Effector memory CD8-positive, alpha-beta T cell (primary cell): ENCODE results near the gene DLGAP4.

Experiments used
- ATAC-seq: fragments of 150-1000 bp; cut with Tn5 transposase; replicated peaks from 2 replicates; pipeline ENCODE4 v1.10.0; 2021; ENCODE audit warnings: mild to moderate bottlenecking, moderate library complexity
- DNase-seq, 3 experiments: peaks; one replicate each; pipeline ENCODE4 v3.0.0; 2021
- H3K27ac Mint-ChIP-seq, 2 donors: one replicate each; pipeline ENCODE4 v1.8.0; 2022; ENCODE audit warnings: mild to moderate bottlenecking in 2 of 2, mixed read lengths in 2 of 2, moderate library complexity in 2 of 2
- H3K27me3 Mint-ChIP-seq, 2 donors: one replicate each; pipeline ENCODE4 v1.8.0; 2022; ENCODE audit warnings: mixed read lengths in 2 of 2
- H3K36me3 Mint-ChIP-seq: one replicate; pipeline ENCODE4 v1.8.0; 2022; ENCODE audit warnings: mild to moderate bottlenecking, moderate library complexity, mixed read lengths; ENCODE audit not compliant: insufficient read depth
- H3K4me1 Mint-ChIP-seq, 2 donors: one replicate each; pipeline ENCODE4 v1.8.0; 2022; ENCODE audit warnings: low read depth in 2 of 2, mixed read lengths in 2 of 2
- H3K4me3 Mint-ChIP-seq, 2 donors: one replicate each; pipeline ENCODE4 v1.8.0; 2022; ENCODE audit warnings: mild to moderate bottlenecking in 2 of 2, mixed read lengths in 2 of 2, moderate library complexity in 2 of 2
- H3K9me3 Mint-ChIP-seq, 2 donors: one replicate each; pipeline ENCODE4 v1.8.0; 2022; ENCODE audit warnings: mixed read lengths in 2 of 2

Gene DLGAP4

DNA sequence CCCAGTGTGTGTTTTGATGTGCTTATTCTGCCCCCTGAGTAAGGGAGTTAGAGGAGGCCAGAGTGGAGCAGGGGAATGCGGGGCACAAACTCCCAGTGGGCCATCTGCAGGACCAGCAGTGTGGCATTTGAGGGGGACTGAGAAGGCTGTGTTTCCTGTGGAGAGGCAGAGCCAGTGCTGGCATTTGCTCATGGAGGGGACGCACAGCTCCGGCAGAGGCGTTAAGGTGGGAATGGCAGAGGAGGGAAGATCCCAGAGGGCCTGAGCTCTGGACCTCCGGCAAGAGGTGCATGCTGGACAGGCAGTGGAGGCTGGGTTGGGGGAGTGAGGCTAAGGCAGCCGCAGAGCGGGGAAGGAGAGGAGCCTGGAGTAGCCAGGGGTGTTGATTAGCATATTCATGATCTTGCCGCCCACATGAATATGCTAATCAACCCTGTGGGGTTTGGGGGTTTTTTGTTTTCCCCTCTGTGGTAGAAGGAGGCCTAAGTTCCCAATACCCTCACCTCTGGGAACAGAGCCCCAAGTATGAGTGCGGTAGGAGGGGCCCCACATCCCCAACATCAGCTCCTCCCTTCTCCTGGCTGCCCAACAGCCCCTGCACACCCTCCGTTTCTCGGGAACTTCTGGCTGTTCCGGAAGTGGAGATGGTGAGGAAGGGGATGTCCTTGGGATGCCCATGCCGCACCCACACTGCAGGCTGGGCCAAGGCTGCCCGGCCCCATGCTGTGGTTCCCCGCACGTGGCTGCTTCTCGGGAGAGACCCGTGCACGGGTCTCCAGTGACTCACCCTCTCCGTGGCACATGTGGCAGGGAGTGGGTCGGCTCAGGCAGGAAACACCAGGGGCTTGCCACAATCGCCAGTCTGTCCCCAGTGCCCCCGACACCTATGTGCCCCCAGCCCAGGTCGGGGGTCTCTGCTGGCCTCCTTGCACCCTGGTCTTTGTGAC is 33.8 kb downstream of the DLGAP4 start:
- Mint-ChIP-seq H3K36me3 (peaks cover 4% of the 10 kb centered on the region), H3K27ac (no peak overlapping the region), H3K4me1 (no peaks in the 10 kb centered on the region), H3K9me3 (no peaks in the 10 kb centered on the region), H3K4me3 (no peak overlapping the region), H3K27me3 (peaks cover 50 to 92% of the 10 kb centered on the region in 2 donors)
- DNase-seq (no peak), ATAC-seq (no peak)

GRCh38 chr20:36340593-36340990 is 34.5 kb downstream of the DLGAP4 start:
- H3K27me3 Mint-ChIP-seq: peaks cover 43 to 86% of the 10 kb centered on the region in 2 donors

GRCh38 chr20:36341331-36342020 is 35.3 kb downstream of the DLGAP4 start:
- no peaks in the 10 kb centered on the region for H3K9me3 Mint-ChIP-seq
- no peak overlapping the region for H3K4me3 Mint-ChIP-seq

More at GRCh38 chr20:36340593-36340990, 34.5 kb downstream of the DLGAP4 start:
- H3K4me3 Mint-ChIP-seq: no peak overlapping the region
- peaks cover 4% of the 10 kb centered on the region for H3K36me3 Mint-ChIP-seq
- H3K27ac Mint-ChIP-seq: no peak overlapping the region
- DNase-seq (no peak), ATAC-seq (no peak)
- H3K9me3 Mint-ChIP-seq: no peaks in the 10 kb centered on the region
- H3K4me1 Mint-ChIP-seq: no peaks in the 10 kb centered on the region

GRCh38 chr20:36342331-36343120 is 36.4 kb downstream of the DLGAP4 start:
- peaks cover 35 to 68% of the 10 kb centered on the region in 2 donors for H3K27me3 Mint-ChIP-seq
- no peaks in the 10 kb centered on the region for H3K9me3 Mint-ChIP-seq
- H3K36me3 Mint-ChIP-seq: peaks cover 4% of the 10 kb centered on the region
- no peak overlapping the region for H3K4me3 Mint-ChIP-seq
- no peak for DNase-seq
- no peak for ATAC-seq
- H3K27ac Mint-ChIP-seq: no peak overlapping the region
- no peaks in the 10 kb centered on the region for H3K4me1 Mint-ChIP-seq

More at GRCh38 chr20:36341331-36342020, 35.3 kb downstream of the DLGAP4 start:
- Mint-ChIP-seq H3K27me3 (peaks cover 37 to 77% of the 10 kb centered on the region in 2 donors), H3K36me3 (peaks cover 4% of the 10 kb centered on the region), H3K27ac (no peak overlapping the region), H3K4me1 (no peaks in the 10 kb centered on the region)
- no peak for ATAC-seq
- DNase-seq: no peak

GRCh38 chr20:36343641-36344040 is 37.5 kb downstream of the DLGAP4 start:
- DNase-seq (no peak), ATAC-seq (no peak)
- H3K4me3 Mint-ChIP-seq: no peak overlapping the region
- H3K36me3 Mint-ChIP-seq: no peaks in the 10 kb centered on the region
- H3K27ac Mint-ChIP-seq: no peak overlapping the region
- H3K4me1 Mint-ChIP-seq: no peaks in the 10 kb centered on the region
- H3K9me3 Mint-ChIP-seq: no peaks in the 10 kb centered on the region
- peaks cover 33 to 68% of the 10 kb centered on the region in 2 donors for H3K27me3 Mint-ChIP-seq

- no peaks in the 10 kb centered on the region for H3K4me1 Mint-ChIP-seq
- no peak overlapping the region for H3K27ac Mint-ChIP-seq
- H3K4me3 Mint-ChIP-seq: no peak overlapping the region
- no peaks in the 10 kb centered on the region for H3K36me3 Mint-ChIP-seq
- H3K27me3 Mint-ChIP-seq: peaks cover 26 to 68% of the 10 kb centered on the region in 2 donors
- DNase-seq (peak in 1 of 3 experiments; percentile 10), ATAC-seq (no peak)
- no peaks in the 10 kb centered on the region for H3K9me3 Mint-ChIP-seq
Measured at GRCh38 chr20:36344517-36345132, 38.5 kb downstream of the DLGAP4 start.

DNA sequence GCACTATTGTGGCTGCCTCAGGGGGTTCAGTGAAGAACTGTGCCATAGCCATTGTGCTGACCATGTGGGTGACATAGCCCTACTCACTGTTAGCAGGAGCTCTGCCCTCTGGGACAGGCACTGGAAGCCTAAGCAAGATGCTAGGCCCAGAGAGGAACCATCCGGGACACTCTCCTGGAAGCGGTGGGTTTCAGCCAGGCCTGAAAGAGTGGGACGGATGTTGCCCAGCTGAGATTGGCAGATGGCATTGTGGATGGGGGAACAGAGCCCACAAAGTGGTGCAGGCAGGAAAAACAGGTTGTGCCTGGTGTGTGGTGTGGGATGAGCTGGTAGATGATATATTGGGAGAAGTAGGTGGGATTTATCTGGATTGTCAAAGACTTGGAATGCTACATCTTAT is 40.1 kb downstream of the DLGAP4 start:
- H3K4me1 Mint-ChIP-seq: no peaks in the 10 kb centered on the region
- H3K36me3 Mint-ChIP-seq: no peaks in the 10 kb centered on the region
- no peaks in the 10 kb centered on the region for H3K9me3 Mint-ChIP-seq
- peaks cover 18 to 68% of the 10 kb centered on the region in 2 donors for H3K27me3 Mint-ChIP-seq
- H3K27ac Mint-ChIP-seq: no peak overlapping the region
- no peak for ATAC-seq
- DNase-seq: no peak
- no peak overlapping the region for H3K4me3 Mint-ChIP-seq

GRCh38 chr20:36349384-36350170 is 43.4 kb downstream of the DLGAP4 start:
- H3K27me3 Mint-ChIP-seq: peaks cover 24 to 75% of the 10 kb centered on the region in 2 donors
- no peaks in the 10 kb centered on the region for H3K9me3 Mint-ChIP-seq
- DNase-seq: no peak
- H3K36me3 Mint-ChIP-seq: no peaks in the 10 kb centered on the region
- H3K4me1 Mint-ChIP-seq: no peaks in the 10 kb centered on the region
- ATAC-seq: no peak
- H3K4me3 Mint-ChIP-seq: no peak overlapping the region
- H3K27ac Mint-ChIP-seq: no peak overlapping the region

GRCh38 chr20:36350439-36350838 is 44.3 kb downstream of the DLGAP4 start:
- H3K27ac Mint-ChIP-seq: no peak overlapping the region
- H3K4me1 Mint-ChIP-seq: no peaks in the 10 kb centered on the region
- ATAC-seq (no peak), DNase-seq (no peak)
- H3K4me3 Mint-ChIP-seq: no peak overlapping the region
- H3K27me3 Mint-ChIP-seq: peaks cover 24 to 79% of the 10 kb centered on the region in 2 donors
- no peaks in the 10 kb centered on the region for H3K9me3 Mint-ChIP-seq
- H3K36me3 Mint-ChIP-seq: no peaks in the 10 kb centered on the region

- ATAC-seq (no peak), DNase-seq (no peak)
- no peak overlapping the region for H3K4me3 Mint-ChIP-seq
- H3K36me3 Mint-ChIP-seq: peaks cover 2% of the 10 kb centered on the region
- H3K4me1 Mint-ChIP-seq: no peaks in the 10 kb centered on the region
- peaks cover 21 to 89% of the 10 kb centered on the region in 2 donors for H3K27me3 Mint-ChIP-seq
- H3K27ac Mint-ChIP-seq: no peak overlapping the region
- no peaks in the 10 kb centered on the region for H3K9me3 Mint-ChIP-seq
Measured at GRCh38 chr20:36351937-36352336, 45.8 kb downstream of the DLGAP4 start.

DNA sequence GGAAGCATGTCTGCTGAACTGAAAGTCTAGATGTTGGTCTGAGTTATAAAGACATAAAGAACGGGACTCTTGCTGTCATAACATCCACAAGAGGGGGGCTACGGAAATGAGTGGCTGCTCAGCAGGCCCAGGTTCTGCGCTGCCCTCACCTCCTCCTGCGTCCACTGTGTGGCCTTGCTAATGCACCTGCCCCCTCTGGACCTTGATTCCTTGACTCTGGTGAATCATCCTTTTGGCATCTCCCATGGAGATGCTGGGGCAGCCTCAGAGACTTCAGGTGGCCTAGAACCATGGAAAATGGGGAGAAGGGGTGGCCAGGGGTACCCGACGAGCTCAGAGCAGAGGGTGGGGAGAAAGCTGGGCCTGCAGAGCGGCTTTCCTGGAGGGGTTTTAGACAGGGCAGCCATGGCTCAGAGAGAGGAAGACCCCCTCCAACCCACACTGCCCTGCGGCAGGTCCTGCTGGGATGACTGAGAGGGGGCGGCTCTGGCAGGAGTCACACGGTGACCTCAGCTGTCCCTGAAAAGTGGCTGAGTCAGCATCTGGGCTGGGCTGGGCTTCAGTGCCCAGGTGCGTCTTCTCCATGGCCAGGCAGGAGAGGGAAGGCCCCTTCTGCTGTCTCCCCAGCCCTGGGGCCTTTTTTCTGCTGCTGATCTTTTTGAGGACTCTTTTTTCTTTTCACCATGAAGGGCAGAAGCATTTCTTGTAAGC is 46.9 kb downstream of the DLGAP4 start:
- Mint-ChIP-seq H3K9me3 (no peaks in the 10 kb centered on the region), H3K27ac (no peak overlapping the region), H3K4me1 (no peaks in the 10 kb centered on the region), H3K36me3 (peaks cover 2% of the 10 kb centered on the region), H3K4me3 (no peak overlapping the region), H3K27me3 (peaks cover 30 to 93% of the 10 kb centered on the region in 2 donors)
- no peak for DNase-seq
- ATAC-seq: no peak

DNA sequence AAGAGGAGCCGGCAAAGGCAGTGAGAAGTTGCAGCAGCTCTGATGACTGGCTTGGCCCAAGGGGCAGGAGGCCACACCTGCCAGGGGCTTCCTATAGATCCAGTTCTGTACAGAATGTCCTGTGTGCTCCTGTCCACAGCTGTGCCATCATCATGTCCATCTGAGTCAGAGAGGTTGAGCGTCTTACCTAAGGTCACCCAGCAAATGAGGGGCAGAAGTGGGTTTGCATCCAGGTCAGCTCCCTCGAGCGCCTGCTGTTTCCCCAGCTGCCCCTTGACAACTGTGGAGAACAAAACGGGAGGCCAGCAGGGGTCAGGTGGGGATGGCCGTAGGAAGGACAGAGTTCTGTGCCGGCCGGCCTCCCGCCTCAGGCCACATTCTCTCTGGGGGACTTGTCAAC is 47.6 kb downstream of the DLGAP4 start:
- Mint-ChIP-seq H3K4me1 (no peaks in the 10 kb centered on the region), H3K9me3 (no peaks in the 10 kb centered on the region), H3K36me3 (peaks cover 2% of the 10 kb centered on the region), H3K27me3 (peaks cover 30 to 92% of the 10 kb centered on the region in 2 donors), H3K27ac (no peak overlapping the region), H3K4me3 (no peak overlapping the region)
- DNase-seq (no peak), ATAC-seq (no peak)
